HG03060 (cell line): ENCODE measurements around the gene CST9L.
"Not testable (repeated sequence)": the region's sequence is repeated elsewhere in the genome, so short reads cannot be mapped to it uniquely, and the experiment has no call there.

Experiments used
- ATAC-seq: cut with Tn5 transposase; IDR thresholded peaks from one replicate; pipeline ENCODE4 v1.9.1; 2021; ENCODE audit warnings: low read depth, moderate number of reproducible peaks; ENCODE audit not compliant: unreplicated experiment

Gene CST9L

DNA sequence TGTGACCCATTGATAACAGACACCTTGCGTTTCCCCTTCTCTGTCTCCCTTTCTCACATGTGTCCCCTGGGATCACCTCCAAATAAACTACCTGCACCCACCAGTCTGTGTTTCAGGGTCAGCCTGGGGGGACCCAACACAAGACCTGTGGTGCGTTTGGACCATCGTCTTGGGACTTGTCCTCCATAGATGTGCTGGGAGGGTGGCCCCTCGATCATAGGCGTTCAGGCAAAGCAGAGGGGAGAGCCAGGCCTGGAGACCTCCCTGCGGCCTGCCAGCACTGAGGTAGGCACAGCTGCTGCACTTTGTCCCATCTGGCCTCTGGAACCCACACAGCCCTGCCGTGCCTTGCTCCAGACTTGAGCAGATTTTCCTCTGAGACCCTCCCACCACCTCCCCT, 19.3 kb upstream of the CST9L start:
- no peak for ATAC-seq

DNA sequence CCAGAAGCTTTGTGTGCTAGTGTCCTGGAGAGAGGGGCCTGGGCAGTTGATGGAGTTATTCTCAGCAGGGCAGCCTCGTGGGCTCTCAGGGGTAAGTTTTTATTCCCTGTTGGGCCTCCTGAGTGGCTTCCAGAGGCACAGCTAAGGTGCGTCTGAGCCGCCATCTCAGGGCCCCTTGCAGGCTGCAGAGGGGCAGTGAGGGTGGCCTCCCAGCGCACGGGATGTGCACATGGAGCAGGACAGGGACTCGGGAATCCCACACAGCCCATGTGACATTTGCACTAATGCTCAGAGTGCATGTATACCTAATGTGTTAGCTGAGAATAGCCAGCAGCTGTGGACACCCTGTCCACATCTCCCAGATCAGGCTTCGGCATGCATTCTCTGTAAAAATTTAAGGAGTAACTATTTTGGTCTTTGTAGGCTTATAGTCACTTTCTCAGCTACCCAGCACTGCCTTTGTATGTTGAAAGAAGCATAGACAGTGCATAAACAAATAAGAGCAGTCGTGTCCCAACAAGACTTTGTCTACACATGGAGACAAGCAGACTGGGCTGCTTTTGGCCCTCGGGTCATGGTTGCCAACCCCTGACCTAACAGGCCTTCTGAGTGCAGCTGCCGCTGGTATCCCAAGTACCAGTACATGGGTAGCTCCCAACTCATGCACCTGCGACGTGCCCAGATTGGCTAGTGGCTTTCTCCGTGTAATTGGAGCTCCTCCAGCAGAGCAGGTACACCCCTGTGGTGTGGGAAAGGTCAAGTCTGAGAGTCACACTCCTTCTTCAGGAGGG, 18.6 kb upstream of the CST9L start:
- ATAC-seq: no peak

DNA sequence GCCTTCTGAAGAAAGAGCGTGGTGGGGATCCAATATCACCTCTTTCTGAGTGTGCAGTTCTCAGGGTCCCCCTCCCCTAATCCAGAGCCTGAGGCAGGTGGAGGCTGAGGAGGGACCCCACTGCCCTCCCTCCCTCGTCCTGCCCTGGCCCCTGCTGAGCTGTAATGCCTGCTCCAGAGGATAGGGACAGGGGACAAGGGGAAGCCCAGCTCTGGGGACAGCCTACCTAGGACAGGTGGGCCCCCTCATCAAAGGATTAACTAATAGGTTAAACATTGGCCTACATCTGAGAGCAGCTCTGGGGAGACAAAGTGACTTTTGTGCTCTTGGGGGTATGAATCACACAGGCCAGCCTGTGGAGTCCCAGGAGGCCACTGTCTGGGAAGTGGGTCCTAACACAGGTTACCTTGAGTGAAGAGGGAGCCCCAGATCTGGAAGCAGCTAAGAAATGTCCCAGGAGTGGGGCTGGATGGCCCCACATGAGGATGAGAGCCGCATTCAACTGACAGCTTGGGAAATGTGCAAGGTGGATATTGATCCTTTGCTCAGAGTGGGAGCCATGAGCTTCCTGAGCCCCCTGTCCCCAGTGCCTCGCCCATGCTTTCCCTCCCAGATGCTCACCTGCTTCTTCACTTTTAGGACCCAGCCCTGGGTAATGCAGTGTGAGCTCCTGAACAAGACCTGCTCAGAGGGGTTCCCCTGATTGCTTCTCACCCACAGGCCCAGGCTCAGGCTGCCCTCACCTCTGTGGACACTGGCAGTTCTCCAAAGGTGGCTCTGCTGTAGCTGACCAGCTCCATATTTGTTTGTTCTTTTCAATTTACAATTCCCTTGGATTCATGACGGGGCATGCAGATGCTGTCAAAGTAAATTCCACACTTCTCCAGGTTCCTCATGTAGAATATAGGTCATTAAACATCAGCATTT, 17.8 kb upstream of the CST9L start:
- no peak for ATAC-seq

DNA sequence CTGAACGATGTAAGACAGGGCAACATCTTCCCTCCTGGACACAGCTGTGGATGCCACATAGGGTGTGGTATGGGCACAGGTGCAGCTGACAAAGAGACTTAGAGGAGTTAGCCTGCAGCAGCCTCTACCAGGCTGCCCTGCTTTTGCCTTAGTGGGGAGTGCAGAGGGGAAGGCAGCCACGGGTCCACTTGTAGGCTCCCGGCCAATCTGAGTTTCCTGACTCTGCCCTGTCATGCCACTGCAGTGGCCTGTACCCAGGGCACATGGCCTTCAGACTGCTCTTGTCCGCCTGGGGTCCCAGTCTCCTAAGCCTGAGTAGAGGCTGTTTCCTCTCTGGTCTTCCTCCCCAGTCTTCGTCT, 17.1 kb upstream of the CST9L start:
- no peak for ATAC-seq

DNA sequence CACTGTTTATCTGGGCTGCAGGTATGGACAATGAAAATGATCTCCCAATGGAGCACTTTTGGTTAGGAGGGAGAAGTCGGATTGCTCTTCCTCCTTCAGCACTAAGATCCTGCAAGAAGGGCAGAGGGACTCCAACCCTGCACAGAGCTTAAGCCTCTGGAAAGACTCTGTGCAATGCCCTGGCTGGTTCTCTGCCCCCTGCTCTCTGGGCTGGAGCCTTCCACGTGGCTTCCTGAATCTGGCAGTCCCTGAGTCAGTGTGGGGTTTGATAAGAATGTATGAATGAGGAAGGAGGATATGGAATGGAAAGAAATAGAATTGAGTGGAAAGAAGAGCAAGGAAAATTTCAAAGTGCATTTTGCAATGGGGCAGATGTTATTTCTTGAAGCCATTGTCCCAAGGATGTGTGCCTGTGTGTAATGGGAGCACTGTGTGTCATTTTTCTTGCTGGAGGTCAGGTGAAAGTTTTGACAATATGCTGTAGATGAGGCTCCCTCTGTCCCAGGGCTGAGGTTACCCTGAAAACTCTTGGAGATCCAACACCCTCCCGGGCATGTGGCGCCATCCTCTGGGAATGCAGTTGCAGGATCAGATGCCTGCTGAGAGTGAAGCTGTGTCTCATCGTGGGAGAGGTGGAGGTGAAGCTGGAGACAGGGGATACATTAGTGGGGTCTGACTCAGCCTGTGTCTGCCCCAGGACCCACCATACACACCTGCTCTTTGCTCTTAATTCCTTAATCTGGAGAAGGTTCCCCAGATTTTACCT, 16.3 kb upstream of the CST9L start:
- no peak for ATAC-seq

DNA sequence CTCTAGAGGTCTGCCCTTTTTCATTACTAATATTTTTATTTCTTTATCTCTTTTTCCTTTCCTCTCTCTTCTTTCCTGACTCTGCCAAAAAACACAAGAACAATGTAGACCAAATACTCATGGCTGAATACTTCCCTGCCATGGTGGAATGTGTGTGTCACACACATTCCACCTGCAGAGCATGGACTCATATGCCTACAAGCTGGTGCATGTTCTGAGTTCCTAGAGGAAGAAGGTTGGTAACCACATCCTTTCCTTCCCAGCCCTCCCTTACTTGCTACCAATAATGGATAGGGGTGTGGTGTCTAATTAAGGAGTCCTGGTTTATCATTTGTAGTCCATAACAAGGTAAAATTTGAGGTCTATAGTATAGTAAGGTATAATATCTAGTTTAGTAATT, 15.2 kb upstream of the CST9L start:
- no peak for ATAC-seq

DNA sequence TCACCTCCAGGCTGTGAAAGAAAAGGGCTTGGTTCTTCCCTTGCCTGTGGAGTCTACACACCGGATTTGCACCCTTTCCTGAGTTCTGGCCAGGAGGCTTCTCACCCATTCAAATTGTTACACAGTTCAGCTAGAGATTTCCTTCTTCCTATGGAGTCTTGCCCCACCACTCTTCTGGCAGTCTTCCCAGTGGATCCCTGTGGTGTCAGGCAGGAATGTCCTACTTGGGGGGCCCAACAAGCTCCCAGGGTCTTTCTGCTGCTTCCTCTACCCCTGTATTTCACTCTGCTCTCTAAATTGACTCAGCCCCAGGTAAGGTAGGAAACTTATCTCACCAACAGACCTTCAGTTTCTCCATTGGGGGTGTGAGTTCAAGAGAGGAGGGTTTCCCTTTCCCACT, 14.0 kb upstream of the CST9L start:
- ATAC-seq: no peak

DNA sequence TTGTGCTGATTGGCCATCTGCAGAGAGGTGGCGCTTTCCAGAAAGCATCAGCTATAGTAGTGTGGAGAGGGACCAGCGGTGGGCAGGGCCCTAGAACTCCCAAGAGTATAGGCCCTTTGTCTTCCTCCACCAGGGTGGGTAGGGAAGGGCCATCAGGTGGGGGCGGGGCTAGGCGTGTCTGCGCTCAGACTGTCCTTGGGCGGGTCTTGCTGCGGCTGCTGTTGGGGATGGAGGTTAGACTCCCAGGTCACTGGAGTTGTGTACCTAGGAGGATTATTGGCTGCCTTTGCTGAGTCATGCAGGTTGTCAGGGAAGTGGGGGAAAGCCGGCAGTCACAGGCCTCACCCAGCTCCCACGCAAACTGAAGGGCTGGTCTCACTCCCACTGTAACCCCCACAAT, 13.5 kb upstream of the CST9L start:
- not testable (repeated sequence) for ATAC-seq

DNA sequence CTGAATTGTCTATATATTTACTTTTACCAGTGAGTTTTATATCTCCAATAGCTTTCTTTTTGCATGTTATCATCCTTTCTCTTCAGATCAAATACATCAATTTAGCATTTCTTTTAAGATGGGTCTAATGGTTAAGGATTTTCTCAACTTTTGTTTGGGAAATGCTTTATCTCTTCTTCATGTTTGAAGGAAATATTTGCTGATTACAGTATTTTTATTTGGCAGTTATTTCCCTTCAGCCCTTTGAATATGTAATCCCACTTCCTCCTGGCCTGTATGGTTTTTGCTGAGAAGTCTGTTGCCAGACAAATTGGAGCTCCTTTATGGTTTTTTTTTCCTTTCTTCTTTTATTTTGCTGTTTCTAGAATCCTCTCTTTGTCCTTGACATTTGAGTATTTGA, 6.7 kb upstream of the CST9L start:
- ATAC-seq: no peak

DNA sequence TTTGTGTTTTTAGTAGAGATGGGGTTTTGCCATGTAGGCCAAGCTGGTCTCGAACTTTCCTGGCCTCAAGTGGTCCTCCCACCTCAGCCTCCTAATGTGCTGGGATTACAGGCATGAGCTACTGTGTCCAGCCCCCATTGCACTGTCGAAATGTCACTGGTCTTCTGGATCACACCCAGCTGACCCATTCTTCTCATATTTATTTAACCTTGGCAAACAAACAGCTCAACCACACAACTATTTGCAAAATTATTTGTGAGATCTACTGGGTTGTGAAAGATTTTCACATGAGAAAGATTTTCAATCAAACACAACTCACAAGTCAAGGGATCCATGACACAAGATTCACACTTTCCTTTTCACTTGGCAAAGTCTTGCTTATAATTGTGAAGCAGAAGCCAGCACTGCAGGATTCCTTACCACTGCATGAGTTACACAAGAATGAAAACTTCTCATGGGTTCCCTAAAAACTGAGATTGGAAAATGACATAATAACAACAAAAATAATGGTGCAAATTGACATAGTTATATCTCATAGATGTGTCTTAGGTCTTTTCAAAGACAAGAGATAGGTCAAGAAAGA, 2.0 kb upstream of the CST9L start:
- no peak for ATAC-seq

DNA sequence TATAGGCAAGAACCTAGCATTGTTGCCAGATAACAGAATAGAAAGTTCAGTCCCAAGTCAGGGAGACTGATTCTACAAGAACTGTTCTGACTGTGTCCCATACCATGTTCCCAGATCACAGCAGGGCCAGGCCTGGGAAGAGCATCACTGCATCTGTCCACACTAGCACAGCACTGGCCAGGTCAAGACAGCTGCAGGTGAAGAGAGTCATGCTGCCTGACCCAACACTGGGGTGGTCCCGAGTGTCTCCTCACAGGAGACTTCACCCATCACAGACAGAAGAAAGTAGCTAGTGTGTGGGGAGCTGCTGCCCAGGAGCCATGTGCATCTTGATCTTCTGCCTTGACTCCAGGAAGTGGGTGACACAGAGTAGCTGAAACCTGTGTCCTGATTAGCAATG, 1.3 kb upstream of the CST9L start:
- no peak for ATAC-seq

DNA sequence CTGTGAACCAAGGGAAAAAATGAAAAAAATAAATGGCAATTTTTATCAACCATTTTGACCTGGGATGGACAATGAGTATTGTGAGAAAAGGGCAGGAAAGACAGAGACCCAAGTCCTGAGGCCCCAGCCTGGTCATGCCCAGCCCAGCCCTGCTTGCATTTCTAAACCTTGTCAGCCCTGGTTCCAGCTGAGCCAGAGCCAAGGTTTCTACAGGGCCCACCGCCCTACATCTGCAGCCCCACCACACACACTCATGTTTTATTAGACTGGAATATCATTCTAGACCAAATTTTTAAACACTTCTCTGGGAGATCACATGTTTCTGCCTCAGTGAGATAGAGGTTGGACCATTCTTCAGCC, 667 bp upstream of the CST9L start:
- ATAC-seq: no peak

DNA sequence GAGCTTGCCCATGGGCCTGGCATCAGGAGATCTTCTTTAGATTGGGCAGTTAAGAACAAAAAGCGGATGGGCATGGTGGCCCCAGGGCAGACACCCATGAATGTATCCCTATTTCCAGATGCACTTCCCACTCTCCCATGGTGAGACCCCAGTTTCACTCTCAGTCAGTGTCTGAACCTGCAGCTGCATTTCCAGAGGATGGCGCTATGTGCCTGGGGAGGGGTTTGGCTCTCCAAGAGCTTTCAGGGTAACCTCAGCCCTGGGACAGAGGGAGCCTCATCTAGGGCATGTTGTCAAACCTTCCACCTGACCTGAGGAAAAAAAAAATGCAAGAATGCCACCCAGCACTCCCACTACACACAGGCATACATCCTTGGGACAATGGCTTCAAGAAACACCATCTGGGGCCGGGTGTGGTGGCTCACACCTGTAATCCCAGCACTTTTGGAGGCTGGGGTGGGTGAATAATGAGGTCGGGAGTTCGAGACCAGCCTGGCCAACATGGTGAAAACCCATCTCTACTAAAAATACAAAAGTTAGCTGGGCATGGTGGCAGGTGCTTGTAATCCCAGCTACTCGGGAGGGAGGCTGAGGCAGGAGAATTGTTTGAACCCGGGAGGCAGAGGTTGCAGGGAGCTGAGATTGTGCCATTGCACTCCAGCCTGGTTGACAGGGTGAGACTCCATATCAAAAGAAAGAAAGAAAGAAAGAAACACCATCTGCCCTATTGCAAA, 1.9 kb downstream of the CST9L start:
- ATAC-seq: no peak

DNA sequence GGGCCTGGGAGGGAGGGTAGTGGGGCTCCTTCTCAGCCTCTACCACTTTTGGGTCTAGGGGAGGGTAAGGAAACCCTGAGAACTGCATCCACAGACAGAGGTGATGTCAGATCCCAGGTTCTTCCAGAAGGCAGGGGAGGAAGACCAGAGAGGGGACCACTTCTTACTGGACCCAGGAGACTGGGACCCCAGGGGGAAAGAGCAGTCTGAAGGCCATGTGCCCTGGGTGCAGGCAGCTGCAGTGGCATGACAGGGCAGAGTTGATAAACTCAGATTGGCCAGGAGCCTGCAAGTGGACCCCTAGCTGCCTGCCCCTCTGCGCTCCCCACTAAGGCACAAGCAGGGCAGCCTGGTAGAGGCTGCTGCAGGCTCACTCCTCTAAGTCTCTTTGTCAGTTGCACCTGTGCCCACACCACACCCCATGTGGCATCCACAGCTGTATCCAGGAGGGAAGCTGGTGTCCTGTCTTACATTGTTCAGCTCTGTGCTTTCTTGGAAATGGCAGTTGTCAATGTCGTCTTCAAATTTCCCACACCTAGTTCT, 2.7 kb downstream of the CST9L start:
- no peak for ATAC-seq

DNA sequence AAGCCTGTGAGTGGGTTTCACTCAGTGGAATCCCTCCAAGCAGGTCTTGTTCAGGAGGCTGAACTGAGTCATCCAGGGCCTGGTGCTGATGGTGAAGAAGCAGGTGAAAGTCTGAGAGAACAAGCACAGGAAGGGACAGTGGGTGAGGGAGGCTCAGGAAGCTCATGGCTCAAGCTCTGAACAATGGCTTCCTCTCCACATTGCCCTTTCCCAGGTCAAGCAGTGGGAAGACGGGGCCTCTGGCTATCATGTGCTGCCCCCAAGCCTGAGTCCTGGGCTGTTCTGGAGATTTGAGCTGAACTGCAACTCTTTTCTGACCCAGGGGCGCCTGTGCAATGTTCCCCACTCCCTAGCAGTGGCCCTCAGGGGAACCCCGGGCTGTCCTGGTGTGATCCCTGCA, 3.4 kb downstream of the CST9L start:
- ATAC-seq: no peak

DNA sequence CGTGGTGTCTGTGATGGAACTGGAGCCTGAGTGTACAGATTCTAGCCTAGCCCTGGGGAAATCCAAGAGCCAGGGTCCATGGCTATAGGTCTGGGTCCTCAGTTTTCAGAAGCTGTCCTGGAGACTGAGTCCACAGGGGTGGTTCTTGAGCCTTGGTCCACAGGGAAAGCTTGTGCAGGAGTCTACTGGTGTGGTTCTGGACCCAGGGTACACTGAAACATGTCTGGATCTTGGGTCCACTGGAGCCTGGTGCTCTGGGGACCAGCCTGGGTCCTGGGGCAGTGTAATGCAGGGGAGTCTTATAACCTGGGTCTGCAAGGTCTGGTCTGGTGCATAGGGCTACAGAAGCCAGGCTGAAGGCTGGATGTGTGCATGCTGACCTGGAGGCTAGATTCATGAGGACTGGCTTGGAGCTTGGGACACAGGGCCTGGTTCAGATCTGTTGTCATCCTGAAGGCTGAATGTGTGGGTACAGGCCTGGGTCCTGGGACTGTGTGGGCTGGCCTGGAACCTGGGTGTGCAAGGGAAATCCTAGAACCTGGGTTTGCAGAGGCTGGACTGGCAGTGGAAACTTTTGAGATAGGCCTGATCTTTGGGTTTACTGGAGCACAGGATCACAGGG, 5.5 kb downstream of the CST9L start:
- no peak for ATAC-seq

DNA sequence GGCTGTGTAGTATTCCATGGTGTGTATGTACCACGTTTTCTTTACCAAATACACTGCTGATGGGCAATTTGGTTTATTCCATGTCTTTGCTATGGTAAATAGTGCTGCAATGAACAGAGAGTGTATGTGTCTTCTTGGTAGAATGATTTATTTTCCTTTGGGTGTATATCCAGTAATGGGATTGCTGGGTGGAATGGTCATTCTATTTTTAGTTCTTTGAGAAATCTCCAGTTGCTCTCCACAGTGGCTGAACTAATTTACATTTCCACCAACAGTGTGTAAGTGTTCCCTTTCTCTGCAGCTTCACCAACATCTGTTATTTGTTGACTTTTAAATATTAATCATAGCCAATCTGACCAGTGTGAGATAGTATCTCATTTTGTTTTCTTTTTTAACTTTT, 13.9 kb downstream of the CST9L start:
- no peak for ATAC-seq

DNA sequence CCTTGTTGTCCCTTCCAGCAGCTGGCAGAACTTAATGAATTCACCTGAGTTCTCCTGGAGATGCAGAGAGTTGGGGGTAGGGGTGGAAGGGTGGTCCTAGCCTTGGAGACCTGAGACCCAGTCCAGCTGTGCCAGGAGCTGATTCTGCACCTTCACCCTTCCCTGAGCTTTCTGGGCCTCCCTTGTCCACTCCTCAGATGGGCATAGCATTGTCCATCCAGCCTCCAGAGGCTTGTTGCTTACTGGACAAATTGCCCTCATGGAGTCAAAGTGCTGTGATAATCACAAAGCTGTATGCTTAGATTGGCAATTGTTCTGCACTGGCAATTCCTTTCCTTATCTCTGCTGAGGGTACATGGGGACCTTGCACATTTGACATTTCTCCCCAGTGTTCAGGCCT, 16.5 kb downstream of the CST9L start:
- no peak for ATAC-seq

DNA sequence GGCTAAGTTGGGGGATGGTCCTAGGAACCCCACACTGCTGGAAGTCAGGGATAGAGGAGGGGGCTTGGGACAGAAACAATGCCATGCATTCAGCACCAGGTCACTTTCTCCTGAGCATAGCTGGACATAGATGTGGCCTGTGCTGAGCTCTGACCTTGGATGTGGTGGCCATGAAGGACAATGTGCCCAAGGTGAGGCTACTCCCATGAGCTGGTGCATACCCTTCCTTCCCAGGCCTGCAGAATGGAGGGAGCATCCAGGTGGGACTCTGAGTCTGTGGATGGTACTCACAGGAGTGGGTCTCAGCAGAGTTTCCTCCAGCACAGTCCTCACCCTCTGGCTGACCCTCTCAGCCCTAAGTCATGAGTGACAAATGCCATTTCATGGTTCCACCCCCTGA, 16.9 kb downstream of the CST9L start:
- ATAC-seq: no peak

DNA sequence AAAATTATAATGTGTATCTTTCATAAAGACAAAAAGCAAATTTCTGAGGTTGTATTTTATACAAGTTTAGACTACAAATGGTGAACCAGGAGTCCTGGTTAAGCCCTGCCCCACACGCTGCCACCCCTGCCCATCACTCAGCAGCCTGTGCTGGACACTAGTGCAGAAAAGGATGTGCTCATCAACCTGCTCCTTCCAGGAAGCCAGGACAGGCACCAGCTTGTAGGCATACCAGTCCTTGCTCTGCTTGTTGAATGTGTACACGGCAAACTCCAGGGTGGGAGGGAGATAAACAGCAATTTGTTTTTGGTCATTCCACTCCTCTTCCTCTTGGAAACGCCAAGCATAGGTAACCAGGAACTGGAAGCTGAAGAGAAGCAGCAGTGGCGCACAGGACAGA, 18.1 kb downstream of the CST9L start:
- no peak for ATAC-seq
